Dendritic cell treated with granulocyte-macrophage colony-stimulating factor and Interleukin-4, amounts not matched to agents 40 ng/mL and 50 ng/mL, for 4 days (primary cell): ENCODE data around the gene PTBP3.

Experiments
- H3K27ac Mint-ChIP-seq: one replicate; pipeline ENCODE4 v1.8.0; 2022; ENCODE audit warnings: mild to moderate bottlenecking, mixed read lengths
- H3K27me3 Mint-ChIP-seq: one replicate; pipeline ENCODE4 v1.8.0; 2022; ENCODE audit warnings: mild to moderate bottlenecking, mixed read lengths
- H3K36me3 Mint-ChIP-seq: one replicate; pipeline ENCODE4 v1.8.0; 2022; ENCODE audit warnings: low read depth, mixed read lengths
- H3K4me1 Mint-ChIP-seq: one replicate; pipeline ENCODE4 v1.8.0; 2022; ENCODE audit warnings: low read depth, mixed read lengths
- H3K4me3 Mint-ChIP-seq: one replicate; pipeline ENCODE4 v1.8.0; 2022; ENCODE audit warnings: mild to moderate bottlenecking, moderate library complexity, mixed read lengths
- H3K9me3 Mint-ChIP-seq: one replicate; pipeline ENCODE4 v1.8.0; 2022; ENCODE audit warnings: mixed read lengths
- intact Hi-C: fragments of 100-400 bp; cut with micrococcal nuclease; formaldehyde crosslinking; loops from one replicate; pipeline ENCODE4 v1.15.0; 2022

The PTBP3 gene

GRCh38 chr9:112261133-112261532, 72.3 kb downstream of the PTBP3 start:
- Mint-ChIP-seq H3K4me3 (no peak overlapping the region), H3K9me3 (no peaks in the 10 kb centered on the region), H3K36me3 (peaks cover 65% of the 10 kb centered on the region), H3K27me3 (no peaks in the 10 kb centered on the region), H3K4me1 (no peaks in the 10 kb centered on the region), H3K27ac (no peak overlapping the region)
- intact Hi-C loops = no loop called here

- intact Hi-C loops = no loop called here
- Mint-ChIP-seq H3K9me3 (no peaks in the 10 kb centered on the region), H3K4me1 (no peaks in the 10 kb centered on the region), H3K27ac (no peak overlapping the region), H3K27me3 (no peaks in the 10 kb centered on the region), H3K36me3 (peaks cover 63% of the 10 kb centered on the region), H3K4me3 (no peak overlapping the region)
These were observed 75.3 kb downstream of the PTBP3 start for GRCh38 chr9:112258106-112258505.

- Mint-ChIP-seq H3K9me3 (no peaks in the 10 kb centered on the region), H3K27me3 (no peaks in the 10 kb centered on the region), H3K4me3 (no peak overlapping the region), H3K4me1 (no peaks in the 10 kb centered on the region), H3K27ac (no peak overlapping the region), H3K36me3 (peaks cover 59% of the 10 kb centered on the region)
- intact Hi-C loops = no loop called here
These were observed 81.2 kb downstream of the PTBP3 start for GRCh38 chr9:112252194-112252593.

GRCh38 chr9:112249277-112249676, 84.1 kb downstream of the PTBP3 start:
- Mint-ChIP-seq H3K4me3 (no peak overlapping the region), H3K27ac (no peak overlapping the region), H3K36me3 (peaks cover 72% of the 10 kb centered on the region), H3K9me3 (no peaks in the 10 kb centered on the region), H3K4me1 (no peaks in the 10 kb centered on the region), H3K27me3 (no peaks in the 10 kb centered on the region)
- intact Hi-C loops = no loop called here

- H3K4me3 Mint-ChIP-seq = no peak overlapping the region
- intact Hi-C loops = no loop called here
- H3K36me3 Mint-ChIP-seq = peaks cover 72% of the 10 kb centered on the region
- H3K27ac Mint-ChIP-seq = no peak overlapping the region
- H3K4me1 Mint-ChIP-seq = no peaks in the 10 kb centered on the region
- no peaks in the 10 kb centered on the region for H3K27me3 Mint-ChIP-seq
- H3K9me3 Mint-ChIP-seq = no peaks in the 10 kb centered on the region
These were observed 84.7 kb downstream of the PTBP3 start for GRCh38 chr9:112248722-112249121.

- Mint-ChIP-seq H3K27me3 (no peaks in the 10 kb centered on the region), H3K9me3 (no peaks in the 10 kb centered on the region), H3K36me3 (peaks cover 74% of the 10 kb centered on the region), H3K27ac (no peak overlapping the region), H3K4me3 (no peak overlapping the region), H3K4me1 (no peaks in the 10 kb centered on the region)
- intact Hi-C loops = no loop called here
These were observed 86.3 kb downstream of the PTBP3 start for GRCh38 chr9:112247090-112247489.

GRCh38 chr9:112245126-112245525, 88.3 kb downstream of the PTBP3 start:
- Mint-ChIP-seq H3K9me3 (no peaks in the 10 kb centered on the region), H3K4me3 (no peak overlapping the region), H3K27ac (no peak overlapping the region), H3K27me3 (no peaks in the 10 kb centered on the region), H3K4me1 (no peaks in the 10 kb centered on the region), H3K36me3 (peaks cover 71% of the 10 kb centered on the region)
- intact Hi-C loops = no loop called here

- H3K36me3 Mint-ChIP-seq = peaks cover 71% of the 10 kb centered on the region
- H3K27me3 Mint-ChIP-seq = no peaks in the 10 kb centered on the region
- H3K4me1 Mint-ChIP-seq = no peaks in the 10 kb centered on the region
- intact Hi-C loops = no loop called here
- H3K9me3 Mint-ChIP-seq = no peaks in the 10 kb centered on the region
- H3K27ac Mint-ChIP-seq = no peak overlapping the region
- H3K4me3 Mint-ChIP-seq = no peak overlapping the region
These were observed 91.1 kb downstream of the PTBP3 start for GRCh38 chr9:112242147-112242804.

- Mint-ChIP-seq H3K4me1 (no peaks in the 10 kb centered on the region), H3K9me3 (no peaks in the 10 kb centered on the region), H3K4me3 (no peak overlapping the region), H3K36me3 (peaks cover 63% of the 10 kb centered on the region), H3K27me3 (no peaks in the 10 kb centered on the region), H3K27ac (no peak overlapping the region)
- intact Hi-C loops = no loop called here
These were observed 91.9 kb downstream of the PTBP3 start for GRCh38 chr9:112241491-112241890.

- Mint-ChIP-seq H3K4me3 (no peak overlapping the region), H3K27ac (no peak overlapping the region), H3K27me3 (no peaks in the 10 kb centered on the region), H3K36me3 (peaks cover 45% of the 10 kb centered on the region), H3K4me1 (no peaks in the 10 kb centered on the region), H3K9me3 (no peaks in the 10 kb centered on the region)
- intact Hi-C loops = loop anchor here (10.0 kb wide), 1 partner anchor 145 kb away; no protein-coding TSS in a partner anchor
These were observed 93.7 kb downstream of the PTBP3 start for GRCh38 chr9:112239708-112240107.

- peaks cover 42% of the 10 kb centered on the region for H3K36me3 Mint-ChIP-seq
- intact Hi-C loops = loop anchor here (10.0 kb wide), 1 partner anchor 144 kb away; no protein-coding TSS in a partner anchor
- no peaks in the 10 kb centered on the region for H3K9me3 Mint-ChIP-seq
- no peak overlapping the region for H3K4me3 Mint-ChIP-seq
- no peak overlapping the region for H3K27ac Mint-ChIP-seq
- no peaks in the 10 kb centered on the region for H3K4me1 Mint-ChIP-seq
- no peaks in the 10 kb centered on the region for H3K27me3 Mint-ChIP-seq
These were observed 94.1 kb downstream of the PTBP3 start for GRCh38 chr9:112239284-112239683.

GRCh38 chr9:112234779-112235178, 98.6 kb downstream of the PTBP3 start:
- Mint-ChIP-seq H3K36me3 (peaks cover 44% of the 10 kb centered on the region), H3K27ac (no peak overlapping the region), H3K4me1 (no peaks in the 10 kb centered on the region), H3K4me3 (no peak overlapping the region), H3K27me3 (no peaks in the 10 kb centered on the region), H3K9me3 (no peaks in the 10 kb centered on the region)
- intact Hi-C loops = loop anchor here (10.0 kb wide), 1 partner anchor 140 kb away; no protein-coding TSS in a partner anchor

GRCh38 chr9:112233769-112234168, 99.7 kb downstream of the PTBP3 start:
- Mint-ChIP-seq H3K4me1 (no peaks in the 10 kb centered on the region), H3K9me3 (no peaks in the 10 kb centered on the region), H3K4me3 (no peak overlapping the region), H3K27me3 (no peaks in the 10 kb centered on the region), H3K36me3 (peaks cover 48% of the 10 kb centered on the region), H3K27ac (no peak overlapping the region)
- intact Hi-C loops = loop anchor here (10.0 kb wide), 1 partner anchor 139 kb away; no protein-coding TSS in a partner anchor

- Mint-ChIP-seq H3K4me3 (no peak overlapping the region), H3K9me3 (no peaks in the 10 kb centered on the region), H3K27me3 (no peaks in the 10 kb centered on the region), H3K27ac (no peak overlapping the region), H3K4me1 (no peaks in the 10 kb centered on the region), H3K36me3 (peaks cover 50% of the 10 kb centered on the region)
- intact Hi-C loops = loop anchor here (10.0 kb wide), 1 partner anchor 137 kb away; no protein-coding TSS in a partner anchor
These were observed 101.2 kb downstream of the PTBP3 start for GRCh38 chr9:112232233-112232632.

- peaks cover 90% of the 10 kb centered on the region for H3K36me3 Mint-ChIP-seq
- no peak overlapping the region for H3K4me3 Mint-ChIP-seq
- no peaks in the 10 kb centered on the region for H3K9me3 Mint-ChIP-seq
- H3K27ac Mint-ChIP-seq = no peak overlapping the region
- H3K4me1 Mint-ChIP-seq = peaks cover 10% of the 10 kb centered on the region
- no peaks in the 10 kb centered on the region for H3K27me3 Mint-ChIP-seq
- intact Hi-C loops = no loop called here
These were observed 107.3 kb downstream of the PTBP3 start for GRCh38 chr9:112226091-112226490.
